Neural progenitor cell (in vitro differentiated cells): ENCODE results near the gene CYSTM1. TPM values are rescaled to one million over a fixed set of nuclear protein-coding genes. Genes with fewer than 3 reads are reported as not detected.

Source experiments
- DNase-seq: peaks from one replicate; pipeline ENCODE4 v3.0.0-alpha.2; 2016; ENCODE audit warnings: low spot score
- H2AFZ ChIP-seq: fragments of 200-600 bp; sonication (generic); replicated peaks from 2 replicates; pipeline ENCODE4 v1.6.1; 2016; ENCODE audit warnings: antibody characterized with exemption
- H3F3A ChIP-seq: fragments of 200-600 bp; sonication (generic); 2 replicates; pipeline ENCODE4 v1.6.1; 2016; ENCODE audit warnings: antibody characterized with exemption, low read depth
- H3K27ac ChIP-seq: fragments of 200-600 bp; sonication (generic); 2 replicates; pipeline ENCODE4 v1.5.1; 2016; ENCODE audit warnings: mild to moderate bottlenecking
- H3K27me3 ChIP-seq: fragments of 200-600 bp; sonication (generic); 2 replicates; pipeline ENCODE4 v1.6.1; 2016; ENCODE audit warnings: mild to moderate bottlenecking, moderate library complexity
- H3K36me3 ChIP-seq: fragments of 200-600 bp; sonication (generic); 2 replicates; pipeline ENCODE4 v1.5.1; 2016
- H3K4me1 ChIP-seq: fragments of 200-600 bp; sonication (generic); 2 replicates; pipeline ENCODE4 v1.6.1; 2016; ENCODE audit warnings: mixed run types
- H3K4me2 ChIP-seq: fragments of 200-600 bp; sonication (generic); 2 replicates; pipeline ENCODE4 v1.6.1; 2016
- H3K4me3 ChIP-seq: fragments of 200-600 bp; sonication (generic); 2 replicates; pipeline ENCODE4 v1.5.1; 2016
- H3K79me2 ChIP-seq: fragments of 200-600 bp; sonication (generic); 2 replicates; pipeline ENCODE4 v1.6.1; 2016; ENCODE audit warnings: low read depth
- H3K9ac ChIP-seq: fragments of 200-600 bp; sonication (generic); 2 replicates; pipeline ENCODE4 v1.6.1; 2016
- H3K9me3 ChIP-seq: fragments of 200-600 bp; sonication (generic); 2 replicates; pipeline ENCODE4 v1.5.1; 2016; ENCODE audit warnings: low read depth
- H4K20me1 ChIP-seq: fragments of 200-600 bp; sonication (generic); 2 replicates; pipeline ENCODE4 v1.6.1; 2016; ENCODE audit warnings: low read depth
- H3K27ac Mint-ChIP-seq: 3 replicates; pipeline ENCODE4 v1.8.0; 2021; ENCODE audit warnings: mixed read lengths
- H3K27me3 Mint-ChIP-seq: 2 replicates; pipeline ENCODE4 v1.8.0; 2022; ENCODE audit warnings: low read depth, mild to moderate bottlenecking, inconsistent platforms, moderate library complexity, mixed read lengths; ENCODE audit not compliant: insufficient read depth
- H3K36me3 Mint-ChIP-seq: 3 replicates; pipeline ENCODE4 v1.8.0; 2021; ENCODE audit warnings: mixed read lengths
- H3K4me1 Mint-ChIP-seq: 3 replicates; pipeline ENCODE4 v1.8.0; 2021; ENCODE audit warnings: mixed read lengths
- H3K4me3 Mint-ChIP-seq: 3 replicates; pipeline ENCODE4 v1.8.0; 2021; ENCODE audit warnings: mild to moderate bottlenecking, moderate library complexity, mixed read lengths
- H3K9me3 Mint-ChIP-seq: 3 replicates; pipeline ENCODE4 v1.8.0; 2020; ENCODE audit warnings: mixed read lengths
- EZH2 ChIP-seq: fragments of 200-600 bp; sonication (generic); IDR thresholded peaks from 2 replicates; pipeline ENCODE4 v1.6.1; 2017; ENCODE audit warnings: antibody characterized with exemption, mild to moderate bottlenecking, moderate library complexity
- EZH2phosphoT487 ChIP-seq: fragments of 200-600 bp; sonication (generic); IDR thresholded peaks from 2 replicates; pipeline ENCODE4 v1.6.1; 2017; ENCODE audit warnings: antibody characterized with exemption
- total RNA-seq: library from RNA; depleted of rRNA; stranded (reverse); fragments of >200 nt; gene quantifications from 2 replicates; pipeline ENCODE4 v1.2.3, GENCODE V29; 2015; ENCODE audit warnings: low replicate concordance
- TF ChIP-seq, protein P1 (sequence below): fragments of 200-600 bp; sonication (generic); IDR thresholded peaks from 2 replicates; pipeline ENCODE4 v1.5.1; 2017; ENCODE audit warnings: antibody characterized with exemption, mild to moderate bottlenecking

The CYSTM1 gene
- total RNA-seq, 1 donor from 2014 or later, result 8.9 TPM

DNA sequence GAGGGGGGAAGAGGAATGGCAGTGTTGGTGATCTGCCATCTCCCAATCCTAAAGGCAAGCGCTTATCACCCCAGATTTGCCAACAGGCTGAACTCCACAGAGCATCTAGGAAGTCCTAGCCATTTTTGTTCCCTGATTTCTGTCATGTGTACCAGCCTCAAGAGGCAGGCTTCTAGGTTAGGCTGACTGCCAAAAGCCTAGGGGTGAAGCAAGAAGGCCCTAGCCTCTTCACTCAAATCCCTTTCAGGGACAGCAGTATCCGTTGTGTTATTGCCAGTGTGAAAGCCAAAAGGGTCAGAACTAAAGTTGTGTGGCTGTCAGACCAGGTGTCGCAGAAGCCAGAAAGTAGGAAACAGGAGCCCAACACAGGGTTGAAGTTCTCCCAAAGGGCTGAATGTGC, 34.6 kb upstream of the CYSTM1 start:
- no peak overlapping the region for H3K4me3 Mint-ChIP-seq
- H3F3A ChIP-seq, result no peaks in the 10 kb centered on the region
- peaks cover 9% of the 10 kb centered on the region for H3K4me1 Mint-ChIP-seq
- H4K20me1 ChIP-seq, result peaks cover 12% of the 10 kb centered on the region
- peaks cover 21% of the 10 kb centered on the region for H3K27me3 ChIP-seq
- no peak overlapping the region for H3K4me3 ChIP-seq
- no peaks in the 10 kb centered on the region for H3K36me3 Mint-ChIP-seq
- H3K4me2 ChIP-seq, result no peak overlapping the region
- no peak overlapping the region for H2AFZ ChIP-seq
- H3K4me1 ChIP-seq, result no peaks in the 10 kb centered on the region
- no peaks in the 10 kb centered on the region for H3K79me2 ChIP-seq
- H3K36me3 ChIP-seq, result no peaks in the 10 kb centered on the region
- no peak overlapping the region for H3K27ac ChIP-seq
- H3K9me3 ChIP-seq, result no peaks in the 10 kb centered on the region
- H3K27ac Mint-ChIP-seq, result no peak overlapping the region
- DNase-seq, result no peak
- TF ChIP-seq, protein P1, sequence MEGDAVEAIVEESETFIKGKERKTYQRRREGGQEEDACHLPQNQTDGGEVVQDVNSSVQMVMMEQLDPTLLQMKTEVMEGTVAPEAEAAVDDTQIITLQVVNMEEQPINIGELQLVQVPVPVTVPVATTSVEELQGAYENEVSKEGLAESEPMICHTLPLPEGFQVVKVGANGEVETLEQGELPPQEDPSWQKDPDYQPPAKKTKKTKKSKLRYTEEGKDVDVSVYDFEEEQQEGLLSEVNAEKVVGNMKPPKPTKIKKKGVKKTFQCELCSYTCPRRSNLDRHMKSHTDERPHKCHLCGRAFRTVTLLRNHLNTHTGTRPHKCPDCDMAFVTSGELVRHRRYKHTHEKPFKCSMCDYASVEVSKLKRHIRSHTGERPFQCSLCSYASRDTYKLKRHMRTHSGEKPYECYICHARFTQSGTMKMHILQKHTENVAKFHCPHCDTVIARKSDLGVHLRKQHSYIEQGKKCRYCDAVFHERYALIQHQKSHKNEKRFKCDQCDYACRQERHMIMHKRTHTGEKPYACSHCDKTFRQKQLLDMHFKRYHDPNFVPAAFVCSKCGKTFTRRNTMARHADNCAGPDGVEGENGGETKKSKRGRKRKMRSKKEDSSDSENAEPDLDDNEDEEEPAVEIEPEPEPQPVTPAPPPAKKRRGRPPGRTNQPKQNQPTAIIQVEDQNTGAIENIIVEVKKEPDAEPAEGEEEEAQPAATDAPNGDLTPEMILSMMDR, result no peak
- no peak for TF ChIP-seq EZH2
- no peak overlapping the region for H3K9ac ChIP-seq
- no peaks in the 10 kb centered on the region for H3K9me3 Mint-ChIP-seq
- H3K27me3 Mint-ChIP-seq, result peaks cover 27% of the 10 kb centered on the region

DNA sequence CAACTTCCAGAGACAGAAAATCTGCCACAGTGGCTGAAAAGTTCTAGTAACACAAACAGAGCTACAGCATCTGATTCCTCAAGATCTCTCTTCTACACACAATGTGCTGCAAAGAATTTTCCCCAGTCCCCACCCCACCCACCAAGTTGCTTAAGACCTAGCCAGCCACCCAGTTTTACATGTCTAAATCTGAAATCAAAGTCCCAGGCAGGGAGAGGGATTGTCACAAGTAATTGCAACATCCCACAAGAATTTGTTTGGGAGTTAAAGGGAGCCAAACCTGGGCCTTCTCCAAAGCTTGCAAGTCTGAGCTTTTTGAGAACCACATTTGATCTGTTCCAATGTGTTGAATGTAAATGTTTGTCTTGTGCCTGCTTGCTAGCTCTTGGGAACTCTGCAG, 33.7 kb upstream of the CYSTM1 start:
- no peaks in the 10 kb centered on the region for H3K36me3 Mint-ChIP-seq
- no peaks in the 10 kb centered on the region for H3K36me3 ChIP-seq
- no peaks in the 10 kb centered on the region for H3K79me2 ChIP-seq
- no peak overlapping the region for H3K4me3 ChIP-seq
- peaks cover 3% of the 10 kb centered on the region for H3K4me1 ChIP-seq
- no peak overlapping the region for H3K4me3 Mint-ChIP-seq
- H3K27ac ChIP-seq, result no peak overlapping the region
- peaks cover 10% of the 10 kb centered on the region for H3K4me1 Mint-ChIP-seq
- DNase-seq, result no peak
- no peaks in the 10 kb centered on the region for H3F3A ChIP-seq
- H3K27me3 Mint-ChIP-seq, result peaks cover 32% of the 10 kb centered on the region
- no peaks in the 10 kb centered on the region for H3K9me3 ChIP-seq
- H3K9me3 Mint-ChIP-seq, result no peaks in the 10 kb centered on the region
- H3K27ac Mint-ChIP-seq, result no peak overlapping the region
- peaks cover 18% of the 10 kb centered on the region for H4K20me1 ChIP-seq
- no peak overlapping the region for H3K4me2 ChIP-seq
- peaks cover 29% of the 10 kb centered on the region for H3K27me3 ChIP-seq
- H2AFZ ChIP-seq, result no peak overlapping the region
- TF ChIP-seq EZH2phosphoT487, result no peak
- no peak for TF ChIP-seq EZH2
- TF ChIP-seq, protein P1, result no peak
- no peak overlapping the region for H3K9ac ChIP-seq

DNA sequence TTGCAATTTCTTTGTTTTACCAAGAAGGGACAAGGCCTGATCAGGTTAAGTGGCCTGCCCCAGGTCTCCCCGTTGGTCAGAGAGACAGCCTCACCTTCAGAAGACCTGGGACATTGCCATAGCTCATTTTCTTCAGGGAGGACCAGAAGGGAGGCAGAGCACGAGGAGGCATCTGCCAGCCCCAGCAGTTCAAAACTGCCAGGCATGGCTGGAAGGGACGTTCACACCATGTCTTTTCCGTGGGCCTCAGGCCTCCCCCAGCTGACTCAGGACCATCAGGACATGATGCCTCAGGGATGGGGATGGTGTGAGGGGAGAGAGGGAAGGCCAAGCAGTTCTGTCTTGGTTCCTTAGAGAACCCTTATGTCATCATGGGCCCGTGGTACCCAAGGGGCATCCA, 32.7 kb upstream of the CYSTM1 start:
- Mint-ChIP-seq H3K36me3 (no peaks in the 10 kb centered on the region), H3K4me3 (no peak overlapping the region), H3K27me3 (peaks cover 40% of the 10 kb centered on the region), H3K9me3 (no peaks in the 10 kb centered on the region), H3K27ac (no peak overlapping the region), H3K4me1 (peaks cover 15% of the 10 kb centered on the region)
- H3F3A ChIP-seq, result no peaks in the 10 kb centered on the region
- H4K20me1 ChIP-seq, result peaks cover 28% of the 10 kb centered on the region
- DNase-seq, result no peak
- H3K79me2 ChIP-seq, result no peaks in the 10 kb centered on the region
- H3K4me3 ChIP-seq, result no peak overlapping the region
- no peak overlapping the region for H3K9ac ChIP-seq
- no peak overlapping the region for H3K27ac ChIP-seq
- H3K4me1 ChIP-seq, result peaks cover 6% of the 10 kb centered on the region
- H2AFZ ChIP-seq, result no peak overlapping the region
- peaks cover 37% of the 10 kb centered on the region for H3K27me3 ChIP-seq
- H3K9me3 ChIP-seq, result no peaks in the 10 kb centered on the region
- TF ChIP-seq EZH2phosphoT487 (no peak), EZH2 (no peak)
- TF ChIP-seq, protein P1, result no peak
- H3K36me3 ChIP-seq, result no peaks in the 10 kb centered on the region
- no peak overlapping the region for H3K4me2 ChIP-seq

DNA sequence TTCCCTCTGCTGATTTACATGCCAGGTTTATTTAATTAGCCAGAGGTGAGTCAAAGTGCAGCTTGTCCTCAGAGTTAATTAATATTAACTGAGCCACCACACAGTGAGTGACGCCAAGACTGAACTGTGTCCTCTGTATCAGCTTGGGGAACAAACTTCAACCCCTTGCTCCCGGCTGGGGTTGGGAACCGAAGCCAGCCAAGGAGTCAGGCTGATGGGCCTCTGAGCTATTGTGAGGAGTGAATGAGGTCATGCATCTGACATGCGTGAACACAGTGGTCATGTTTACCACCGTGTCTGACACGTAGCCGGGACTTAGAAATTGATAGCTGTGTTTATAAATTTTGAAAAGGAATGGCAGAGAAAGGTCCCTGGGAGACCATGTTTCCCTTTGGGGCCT, 32.1 kb upstream of the CYSTM1 start:
- H3K27ac ChIP-seq, result no peak overlapping the region
- H3K9me3 Mint-ChIP-seq, result no peaks in the 10 kb centered on the region
- no peak for DNase-seq
- no peaks in the 10 kb centered on the region for H3K36me3 Mint-ChIP-seq
- H3K4me3 ChIP-seq, result no peak overlapping the region
- H4K20me1 ChIP-seq, result peaks cover 34% of the 10 kb centered on the region
- no peaks in the 10 kb centered on the region for H3K79me2 ChIP-seq
- H3K27me3 Mint-ChIP-seq, result peaks cover 46% of the 10 kb centered on the region
- peaks cover 13% of the 10 kb centered on the region for H3K4me1 Mint-ChIP-seq
- no peak overlapping the region for H2AFZ ChIP-seq
- H3K4me2 ChIP-seq, result no peak overlapping the region
- no peaks in the 10 kb centered on the region for H3K9me3 ChIP-seq
- peaks cover 6% of the 10 kb centered on the region for H3K4me1 ChIP-seq
- peaks cover 41% of the 10 kb centered on the region for H3K27me3 ChIP-seq
- no peak overlapping the region for H3K4me3 Mint-ChIP-seq
- no peaks in the 10 kb centered on the region for H3K36me3 ChIP-seq
- no peak overlapping the region for H3K9ac ChIP-seq
- TF ChIP-seq, protein P1, result no peak
- TF ChIP-seq EZH2, result no peak
- TF ChIP-seq EZH2phosphoT487, result no peak
- no peak overlapping the region for H3K27ac Mint-ChIP-seq
- no peaks in the 10 kb centered on the region for H3F3A ChIP-seq
